Peyer's patch (tissue), 4 donors: ENCODE data around the gene PEX10. TPM values are rescaled to one million over a fixed set of nuclear protein-coding genes. Genes with fewer than 3 reads are reported as not detected.

Experiments
- DNase-seq, 3 donors: peaks; one replicate each; pipeline ENCODE4 v3.0.0-alpha.2; 2017 to 2019
- H3K27ac ChIP-seq, 4 donors: fragments of 200-600 bp; sonication (generic); one replicate each; pipeline ENCODE4 v1.5.1; 2016 to 2019
- H3K27me3 ChIP-seq, 2 donors: fragments of 200-600 bp; sonication (generic); one replicate each; pipeline ENCODE4 v1.5.1; 2019
- H3K36me3 ChIP-seq, 3 donors: fragments of 200-600 bp; sonication (generic); one replicate each; pipeline ENCODE4 v1.5.1; 2016 to 2019
- H3K4me1 ChIP-seq, 4 donors: fragments of 200-600 bp; sonication (generic); one replicate each; pipeline ENCODE4 v1.5.1; 2016 to 2019
- H3K4me3 ChIP-seq, 4 donors: fragments of 200-600 bp; sonication (generic); 1 replicate in 3 of 4; 2 replicates in 1 of 4; pipeline ENCODE4 v1.5.1; 2016 to 2019; ENCODE audit warnings: mild to moderate bottlenecking in 1 of 4
- H3K9me3 ChIP-seq, 4 donors: fragments of 200-600 bp; sonication (generic); one replicate each; pipeline ENCODE4 v1.5.1; 2016 to 2019; ENCODE audit warnings: mild to moderate bottlenecking in 1 of 4
- POLR2A ChIP-seq, 2 donors: fragments of 450-650 bp; IDR thresholded peaks; one replicate each; pipeline ENCODE4 v1.5.1; 2017; ENCODE audit warnings: antibody characterized with exemption in 2 of 2, mild to moderate bottlenecking in 2 of 2, moderate library complexity in 2 of 2
- total RNA-seq, 4 donors: library from RNA; depleted of rRNA; stranded (reverse); fragments of >200 nt; gene quantifications; one replicate each; pipeline ENCODE4 v1.1.0, GENCODE V29; 2016
- TF ChIP-seq, protein P1 (sequence below), 6 experiments: fragments of 450-650 bp in 4 of 6; fragments of 200-600 bp in 2 of 6; sonication (generic) in 1 of 6; IDR thresholded peaks; one replicate each; pipeline ENCODE4 v1.5.1; 2017 to 2019; ENCODE audit warnings: antibody characterized with exemption in 6 of 6, mild to moderate bottlenecking in 3 of 6, moderate library complexity in 1 of 6

The PEX10 gene
- total RNA-seq, 4 donors from 2014 or later, result 16.9 to 29.6 (median 19.9) TPM

DNA sequence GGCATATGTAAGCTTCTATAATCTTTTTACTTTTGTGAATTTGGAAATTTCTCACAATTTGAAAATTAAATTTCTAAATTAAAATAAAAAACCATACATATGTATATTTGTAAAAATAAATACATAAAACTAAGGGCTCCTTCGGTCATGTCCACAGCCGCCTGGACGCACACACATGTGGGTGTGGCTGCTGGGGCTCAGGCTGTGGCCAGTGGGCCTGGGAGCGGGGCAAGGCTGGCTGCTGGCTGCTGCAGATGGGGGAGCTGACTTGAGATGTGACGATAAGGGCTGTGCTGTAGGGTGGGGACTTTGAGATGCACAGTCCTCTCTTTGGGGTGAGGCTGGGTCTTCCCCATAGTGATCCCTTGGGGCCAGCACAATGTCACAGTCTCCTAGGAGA is 15.9 kb downstream of the PEX10 start:
- Histone ChIP-seq H3K4me1 (peaks cover 0 to 28% (median 10%) of the 10 kb centered on the region in 4 donors), H3K27ac (no peak overlapping the region), H3K4me3 (no peak overlapping the region), H3K27me3 (no peaks in the 10 kb centered on the region), H3K36me3 (peaks cover 0 to 69% (median 0%) of the 10 kb centered on the region in 3 donors), H3K9me3 (no peaks in the 10 kb centered on the region)
- DNase-seq, result no peak
- TF ChIP-seq, protein P1, sequence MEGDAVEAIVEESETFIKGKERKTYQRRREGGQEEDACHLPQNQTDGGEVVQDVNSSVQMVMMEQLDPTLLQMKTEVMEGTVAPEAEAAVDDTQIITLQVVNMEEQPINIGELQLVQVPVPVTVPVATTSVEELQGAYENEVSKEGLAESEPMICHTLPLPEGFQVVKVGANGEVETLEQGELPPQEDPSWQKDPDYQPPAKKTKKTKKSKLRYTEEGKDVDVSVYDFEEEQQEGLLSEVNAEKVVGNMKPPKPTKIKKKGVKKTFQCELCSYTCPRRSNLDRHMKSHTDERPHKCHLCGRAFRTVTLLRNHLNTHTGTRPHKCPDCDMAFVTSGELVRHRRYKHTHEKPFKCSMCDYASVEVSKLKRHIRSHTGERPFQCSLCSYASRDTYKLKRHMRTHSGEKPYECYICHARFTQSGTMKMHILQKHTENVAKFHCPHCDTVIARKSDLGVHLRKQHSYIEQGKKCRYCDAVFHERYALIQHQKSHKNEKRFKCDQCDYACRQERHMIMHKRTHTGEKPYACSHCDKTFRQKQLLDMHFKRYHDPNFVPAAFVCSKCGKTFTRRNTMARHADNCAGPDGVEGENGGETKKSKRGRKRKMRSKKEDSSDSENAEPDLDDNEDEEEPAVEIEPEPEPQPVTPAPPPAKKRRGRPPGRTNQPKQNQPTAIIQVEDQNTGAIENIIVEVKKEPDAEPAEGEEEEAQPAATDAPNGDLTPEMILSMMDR (IDR thresholded peaks at IDR 0.05), result no peak

DNA sequence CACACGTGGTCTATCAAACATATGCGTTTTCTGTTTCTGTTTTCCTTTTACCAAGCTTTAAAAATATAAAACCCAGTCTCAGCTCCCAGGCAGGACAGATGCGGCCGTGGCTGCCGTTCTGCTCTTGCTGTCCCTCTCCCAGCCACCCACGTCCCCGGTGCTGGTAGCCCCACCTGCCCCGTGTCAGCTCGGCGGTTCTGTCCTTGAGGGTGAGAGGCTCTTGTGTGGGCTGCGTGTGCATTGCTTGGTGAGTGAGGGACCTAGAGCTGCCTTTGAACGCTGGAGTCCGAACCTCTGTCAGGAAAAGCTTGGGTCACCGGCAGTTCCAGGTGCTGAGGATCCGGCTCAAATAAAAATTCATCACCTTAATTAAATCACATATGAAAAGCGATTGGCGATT is 16.3 kb downstream of the PEX10 start:
- DNase-seq, result no peak
- Histone ChIP-seq H3K36me3 (peaks cover 0 to 67% (median 0%) of the 10 kb centered on the region in 3 donors), H3K27ac (no peak overlapping the region), H3K9me3 (no peaks in the 10 kb centered on the region), H3K4me1 (peaks cover 0 to 28% (median 10%) of the 10 kb centered on the region in 4 donors), H3K27me3 (no peaks in the 10 kb centered on the region), H3K4me3 (no peak overlapping the region)
- TF ChIP-seq POLR2A (IDR thresholded peaks at IDR 0.05), result no peak
- TF ChIP-seq, protein P1 (IDR thresholded peaks at IDR 0.05), result no peak

DNA sequence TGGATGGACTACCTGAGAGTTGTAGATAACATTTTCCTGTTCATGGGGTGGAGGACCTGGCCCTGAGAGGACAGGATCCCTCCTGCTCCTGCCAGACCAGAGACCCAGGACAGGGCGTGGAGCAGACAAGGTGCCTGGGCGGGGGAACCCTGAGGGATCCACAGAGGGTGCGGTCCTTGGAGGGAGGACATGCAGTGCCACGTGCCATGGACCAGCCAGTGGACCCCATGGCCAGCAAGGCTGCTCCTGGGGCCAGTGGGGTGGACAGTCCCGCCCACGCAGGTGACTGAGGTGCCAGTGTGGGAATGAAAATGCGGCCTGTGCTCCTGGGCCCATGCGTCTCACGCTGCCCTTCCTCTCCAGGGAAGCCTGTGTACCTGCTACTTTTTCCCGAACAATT is 17.1 kb downstream of the PEX10 start:
- peaks cover 0 to 60% (median 0%) of the 10 kb centered on the region in 3 donors for H3K36me3 ChIP-seq
- DNase-seq, result no peak
- H3K27me3 ChIP-seq, result no peaks in the 10 kb centered on the region
- H3K9me3 ChIP-seq, result no peaks in the 10 kb centered on the region
- H3K4me1 ChIP-seq, result peaks cover 0 to 35% (median 17%) of the 10 kb centered on the region in 4 donors
- no peak overlapping the region for H3K4me3 ChIP-seq
- TF ChIP-seq POLR2A (IDR thresholded peaks at IDR 0.05), result no peak
- TF ChIP-seq, protein P1 (IDR thresholded peaks at IDR 0.05), result no peak
- no peak overlapping the region for H3K27ac ChIP-seq

DNA sequence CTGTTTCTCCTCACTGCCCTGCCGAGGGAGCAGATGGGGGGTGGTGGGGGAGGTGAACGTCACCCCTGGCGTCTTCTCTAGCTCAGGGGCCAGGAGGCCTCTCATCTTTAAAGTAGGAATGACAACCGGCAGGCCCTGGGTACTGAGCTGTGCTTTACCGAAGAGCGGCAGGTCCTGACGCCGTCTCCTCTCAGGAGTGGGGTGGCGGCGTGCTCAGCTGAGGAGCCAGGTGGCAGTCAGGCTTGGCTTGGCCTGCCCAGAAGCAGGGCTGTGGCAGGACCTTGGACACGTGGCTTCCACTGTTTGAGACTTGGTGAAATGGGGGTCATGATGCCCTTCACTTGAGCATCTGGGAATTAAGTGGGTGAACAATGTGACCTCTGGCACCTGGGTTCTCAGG is 17.6 kb downstream of the PEX10 start:
- peaks cover 0 to 55% (median 0%) of the 10 kb centered on the region in 3 donors for H3K36me3 ChIP-seq
- no peak overlapping the region for H3K4me3 ChIP-seq
- DNase-seq, result no peak
- H3K9me3 ChIP-seq, result no peaks in the 10 kb centered on the region
- H3K27ac ChIP-seq, result no peak overlapping the region
- peaks cover 0 to 40% (median 17%) of the 10 kb centered on the region in 4 donors for H3K4me1 ChIP-seq
- H3K27me3 ChIP-seq, result no peaks in the 10 kb centered on the region
- TF ChIP-seq POLR2A (IDR thresholded peaks at IDR 0.05), result no peak
- TF ChIP-seq, protein P1 (IDR thresholded peaks at IDR 0.05), result no peak

DNA sequence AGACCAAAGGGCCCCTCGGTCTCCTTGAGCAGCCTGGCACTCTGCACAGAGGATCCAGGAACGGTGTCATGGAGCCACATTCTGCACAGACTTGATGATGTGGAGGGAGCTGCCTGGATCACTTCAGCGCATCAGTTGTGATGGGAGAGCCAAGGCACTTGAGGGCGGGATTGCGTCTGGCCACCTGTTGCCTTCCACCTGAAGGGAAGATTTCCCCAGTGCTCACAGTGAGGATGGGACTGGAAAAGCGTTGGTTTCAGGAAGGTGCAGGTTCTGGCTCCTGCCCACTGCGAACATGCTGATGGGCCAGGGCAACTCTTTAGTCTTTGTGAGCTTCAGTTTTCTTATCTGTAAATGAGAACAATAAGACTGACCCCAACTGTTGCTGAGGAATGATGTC is 18.1 kb downstream of the PEX10 start:
- Histone ChIP-seq H3K4me3 (no peak overlapping the region), H3K27me3 (no peaks in the 10 kb centered on the region), H3K36me3 (peaks cover 0 to 50% (median 0%) of the 10 kb centered on the region in 3 donors), H3K4me1 (peaks cover 0 to 41% (median 17%) of the 10 kb centered on the region in 4 donors), H3K27ac (peak overlapping the region in 1 of 4 donors; percentile 96), H3K9me3 (no peaks in the 10 kb centered on the region)
- DNase-seq, result no peak
- TF ChIP-seq, protein P1 (IDR thresholded peaks at IDR 0.05), result no peak
- no peak for TF ChIP-seq POLR2A (IDR thresholded peaks at IDR 0.05)

DNA sequence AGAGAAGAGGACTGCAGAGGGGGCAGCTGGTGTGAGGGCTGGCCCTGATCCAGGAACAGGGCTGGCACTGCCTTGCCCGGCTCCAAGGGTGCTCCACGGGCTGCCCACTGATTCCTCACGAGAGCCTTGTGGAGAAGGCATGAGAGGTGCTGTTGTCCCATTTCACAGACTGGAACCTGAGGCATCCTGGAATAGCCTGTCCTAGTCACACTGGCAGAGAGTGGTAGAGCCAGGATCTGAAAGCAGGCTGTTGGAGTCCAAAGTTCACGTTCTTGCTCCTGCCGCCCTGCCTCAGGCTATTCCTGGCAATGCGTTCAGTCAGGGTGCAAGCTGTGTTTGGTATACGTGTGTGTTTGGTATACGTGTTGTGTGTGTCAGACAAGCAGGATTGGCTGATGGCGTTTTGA is 18.9 kb downstream of the PEX10 start:
- peak in 1 of 2 donors; percentile 33 for TF ChIP-seq POLR2A (IDR thresholded peaks at IDR 0.05)
- TF ChIP-seq, protein P1 (IDR thresholded peaks at IDR 0.05), result no peak
- Histone ChIP-seq H3K27ac (peak overlapping the region in 3 of 4 donors; percentile 8 to 96 (median 91)), H3K4me3 (peak overlapping the region in 1 of 4 donors; percentile 98), H3K9me3 (no peaks in the 10 kb centered on the region), H3K4me1 (peaks cover 0 to 41% (median 17%) of the 10 kb centered on the region in 4 donors), H3K27me3 (no peaks in the 10 kb centered on the region), H3K36me3 (peaks cover 0 to 42% (median 0%) of the 10 kb centered on the region in 3 donors)
- peak in 2 of 3 donors; percentile 63 to 67 for DNase-seq
